GM18873 (cell line): ENCODE results near the gene CMIP.
"Not testable (repeated sequence)": the region's sequence is repeated elsewhere in the genome, so short reads cannot be mapped to it uniquely, and the experiment has no call there.

Experiments used
- ATAC-seq: cut with Tn5 transposase; IDR thresholded peaks from one replicate; pipeline ENCODE4 v1.9.1; 2021; ENCODE audit warnings: mild to moderate bottlenecking, moderate library complexity, moderate number of reproducible peaks; ENCODE audit not compliant: unreplicated experiment, low FRiP score

CMIP gene

GRCh38 chr16:81419806-81420205 lies 24.8 kb upstream of the CMIP start:
- ATAC-seq: no peak

GRCh38 chr16:81421126-81421525 lies 23.5 kb upstream of the CMIP start:
- no peak for ATAC-seq

- no peak for ATAC-seq
These were observed 23.1 kb upstream of the CMIP start for GRCh38 chr16:81421536-81421935.

GRCh38 chr16:81422153-81422552 lies 22.5 kb upstream of the CMIP start:
- ATAC-seq: not testable (repeated sequence)

- ATAC-seq: no peak
These were observed 19.8 kb upstream of the CMIP start for GRCh38 chr16:81424771-81425170.

- ATAC-seq: no peak
These were observed 17.4 kb upstream of the CMIP start for GRCh38 chr16:81427219-81427618.

- ATAC-seq: no peak
These were observed 15.5 kb upstream of the CMIP start for GRCh38 chr16:81429045-81429521.

- ATAC-seq: no peak
These were observed 12.9 kb upstream of the CMIP start for GRCh38 chr16:81431554-81432353.

GRCh38 chr16:81432937-81433557 lies 11.6 kb upstream of the CMIP start:
- ATAC-seq: no peak

GRCh38 chr16:81435103-81435502 lies 9.5 kb upstream of the CMIP start:
- ATAC-seq: no peak

GRCh38 chr16:81435567-81435966 lies 9.0 kb upstream of the CMIP start:
- no peak for ATAC-seq

- no peak for ATAC-seq
These were observed 8.2 kb upstream of the CMIP start for GRCh38 chr16:81436386-81436785.

GRCh38 chr16:81437865-81438264 lies 6.7 kb upstream of the CMIP start:
- ATAC-seq: no peak

GRCh38 chr16:81440888-81441761 lies 3.5 kb upstream of the CMIP start:
- ATAC-seq: no peak

- no peak for ATAC-seq
These were observed 2.2 kb upstream of the CMIP start for GRCh38 chr16:81442220-81442915.

GRCh38 chr16:81442916-81443687 lies 1.5 kb upstream of the CMIP start:
- no peak for ATAC-seq

- no peak for ATAC-seq
These were observed 740 bp upstream of the CMIP start for GRCh38 chr16:81443688-81444447.

GRCh38 chr16:81445143-81445961 lies 744 bp downstream of the CMIP start:
- no peak for ATAC-seq
